SK-N-SH (cell line): ENCODE data around the gene GYS2. TPM values are rescaled to one million over a fixed set of nuclear protein-coding genes. Genes with fewer than 3 reads are reported as not detected.

Experiments used
- CTCF ChIA-PET: fragments of 300-600, 350-600 bp; formaldehyde crosslinking; extraction: SDS; loops from one replicate; lab custom pipeline; 2021; lab: Yijun Ruan, JAX
- POLR2A ChIA-PET: fragments of 350-600 bp; sonication (Branson Sonifier 250); formaldehyde crosslinking; extraction: SDS; loops from one replicate; lab custom pipeline; 2020; ENCODE audit warnings: antibody characterized with exemption, inconsistent platforms; lab: Yijun Ruan, JAX
- DNase-seq: peaks from one replicate; pipeline ENCODE4 v3.0.0; 2012
- H2AFZ ChIP-seq: fragments of 200-600 bp; sonication (generic); 2 replicates; pipeline ENCODE4 v1.8.1; 2016; ENCODE audit warnings: antibody characterized with exemption, mild to moderate bottlenecking, low read depth
- H3F3A ChIP-seq: fragments of 200-600 bp; sonication (generic); replicated peaks from 2 replicates; pipeline ENCODE3; 2016; ENCODE audit warnings: antibody characterized with exemption, mild to moderate bottlenecking; ENCODE audit not compliant: insufficient read depth
- H3K27ac ChIP-seq, 2 experiments: fragments of 200-500 bp in 1 of 2; fragments of 200-600 bp in 1 of 2; sonication (Bioruptor generic) in 1 of 2; sonication (generic), shearing (Covaris generic) in 1 of 2; 2 replicates each; pipeline versions ENCODE4 v1.5.1 to v1.6.1; 2014 to 2016; ENCODE audit warnings: low read depth in 2 of 2, inconsistent platforms in 1 of 2, low read length in 1 of 2, mild to moderate bottlenecking in 1 of 2, mixed read lengths in 1 of 2
- H3K27me3 ChIP-seq: fragments of 200-600 bp; sonication (generic), shearing (Covaris generic); 2 replicates; pipeline ENCODE4 v1.6.1; 2016; ENCODE audit warnings: mixed run types; ENCODE audit not compliant: insufficient read depth
- H3K36me3 ChIP-seq, 2 experiments: fragments of 200-500 bp in 1 of 2; fragments of 200-600 bp in 1 of 2; sonication (Bioruptor generic) in 1 of 2; sonication (generic) in 1 of 2; replicated peaks in 1 of 2; 2 replicates each; pipeline versions ENCODE3 to v1.5.1; 2014 to 2016; ENCODE audit warnings: low read length in 1 of 2, mild to moderate bottlenecking in 1 of 2; ENCODE audit not compliant: insufficient read depth in 2 of 2, control insufficient read depth in 1 of 2
- H3K4me1 ChIP-seq, 2 experiments: fragments of 200-500 bp in 1 of 2; fragments of 200-600 bp in 1 of 2; sonication (Bioruptor generic) in 1 of 2; sonication (generic), shearing (Covaris generic) in 1 of 2; 2 replicates each; pipeline versions ENCODE4 v1.5.1 to v1.6.1; 2014 to 2016; ENCODE audit warnings: low read depth in 1 of 2, low read length in 1 of 2, mixed run types in 1 of 2; ENCODE audit not compliant: insufficient read depth in 2 of 2, control insufficient read depth in 1 of 2
- H3K4me2 ChIP-seq: fragments of 200-600 bp; sonication (generic), shearing (Covaris generic); 2 replicates; pipeline ENCODE4 v1.6.1; 2017; ENCODE audit warnings: mixed run types
- H3K4me3 ChIP-seq, 2 experiments: fragments of 200-500 bp in 1 of 2; fragments of 200-600 bp in 1 of 2; sonication (Bioruptor generic) in 1 of 2; sonication (generic), shearing (Covaris generic) in 1 of 2; 2 replicates each; pipeline versions ENCODE4 v1.5.1 to v1.8.1; 2014 to 2016; ENCODE audit warnings: low read depth in 2 of 2, inconsistent platforms in 1 of 2, low read length in 1 of 2, mild to moderate bottlenecking in 1 of 2, mixed read lengths in 1 of 2, moderate library complexity in 1 of 2
- H3K79me2 ChIP-seq: fragments of 200-600 bp; sonication (generic); 2 replicates; pipeline ENCODE4 v1.8.1; 2017; ENCODE audit warnings: mild to moderate bottlenecking; ENCODE audit not compliant: insufficient read depth
- H3K9ac ChIP-seq: fragments of 200-600 bp; sonication (generic); 2 replicates; pipeline ENCODE4 v1.6.1; 2017; ENCODE audit warnings: mixed run types
- H3K9me2 ChIP-seq: fragments of 200-600 bp; sonication (generic); 2 replicates; pipeline ENCODE4 v1.6.1; 2017; ENCODE audit warnings: mixed run types
- H3K9me3 ChIP-seq: fragments of 200-600 bp; sonication (generic); 2 replicates; pipeline ENCODE4 v1.6.1; 2017; ENCODE audit warnings: mixed run types, mild to moderate bottlenecking, moderate library complexity
- H4K20me1 ChIP-seq: fragments of 200-600 bp; sonication (generic); 2 replicates; pipeline ENCODE4 v1.6.1; 2017; ENCODE audit warnings: mild to moderate bottlenecking, mixed run types; ENCODE audit not compliant: insufficient read depth
- CTCF ChIP-seq: fragments of 200-600 bp; sonication (generic); IDR thresholded peaks from 2 replicates; pipeline ENCODE4 v1.6.1; 2017; ENCODE audit warnings: antibody characterized with exemption, mild to moderate bottlenecking, moderate library complexity
- ELF1 ChIP-seq: IDR thresholded peaks from 2 replicates; pipeline ENCODE4 v1.4.0; 2012
- EZH2phosphoT487 ChIP-seq: fragments of 200-600 bp; sonication (generic); IDR thresholded peaks from 2 replicates; pipeline ENCODE4 v1.6.1; 2017; ENCODE audit warnings: low read depth, mixed run types, mild to moderate bottlenecking, antibody characterized with exemption, moderate library complexity, borderline replicate concordance
- FOXJ3 ChIP-seq: sonication (generic); formaldehyde crosslinking; IDR thresholded peaks from 2 replicates; pipeline ENCODE4 v1.5.1; 2020; ENCODE audit warnings: mild to moderate bottlenecking, missing genetic modification reagents
- GABPA ChIP-seq: IDR thresholded peaks from 2 replicates; pipeline ENCODE4 v1.4.0; 2012; ENCODE audit warnings: low read depth, mild to moderate bottlenecking
- JUND ChIP-seq: IDR thresholded peaks from 2 replicates; pipeline ENCODE4 v1.4.0; 2012
- MAX ChIP-seq: IDR thresholded peaks from 2 replicates; pipeline ENCODE4 v1.4.0; 2012; ENCODE audit warnings: low read depth
- MXI1 ChIP-seq: IDR thresholded peaks from 2 replicates; pipeline ENCODE4 v1.6.1; 2012; ENCODE audit warnings: mild to moderate bottlenecking, low read depth, low read length, improper control_type of control experiment
- NFIC ChIP-seq: IDR thresholded peaks from 2 replicates; pipeline ENCODE4 v1.4.0; 2012; ENCODE audit warnings: borderline replicate concordance
- NRF1 ChIP-seq: IDR thresholded peaks from 2 replicates; pipeline ENCODE4 v1.6.1; 2012; ENCODE audit warnings: low read depth, mild to moderate bottlenecking, low read length
- PBX3 ChIP-seq: IDR thresholded peaks from 2 replicates; pipeline ENCODE4; 2012
- POLR2AphosphoS5 ChIP-seq: IDR thresholded peaks from 2 replicates; pipeline ENCODE4 v1.6.1; 2012; ENCODE audit warnings: low read depth, low read length
- RAD21 ChIP-seq: IDR thresholded peaks from 2 replicates; pipeline ENCODE4 v1.6.1; 2012; ENCODE audit warnings: mild to moderate bottlenecking, low read length
- REST ChIP-seq: IDR thresholded peaks from 2 replicates; pipeline ENCODE4 v1.6.1; 2012; ENCODE audit warnings: mild to moderate bottlenecking, low read depth, low read length, moderate library complexity
- RXRA ChIP-seq: IDR thresholded peaks from 2 replicates; pipeline ENCODE4 v1.4.0; 2012; ENCODE audit warnings: low read depth, mild to moderate bottlenecking, borderline replicate concordance
- SMC3 ChIP-seq: IDR thresholded peaks from 2 replicates; pipeline ENCODE4 v1.6.1; 2012; ENCODE audit warnings: low read depth, low read length, improper control_type of control experiment
- TAF1 ChIP-seq: IDR thresholded peaks from 2 replicates; pipeline ENCODE4 v1.6.1; 2012; ENCODE audit warnings: low read depth, mild to moderate bottlenecking, low read length, moderate library complexity, borderline replicate concordance
- USF1 ChIP-seq: IDR thresholded peaks from 2 replicates; pipeline ENCODE4 v1.4.0; 2012; ENCODE audit warnings: low read depth, borderline replicate concordance
- YY1 ChIP-seq: IDR thresholded peaks from 2 replicates; pipeline ENCODE4 v1.4.0; 2012; ENCODE audit warnings: low read depth, mild to moderate bottlenecking
- WGBS: methylation state at CpG from one replicate; pipeline ENCODE4 v1.1.6; 2017; ENCODE audit warnings: low lambda C conversion rate; 5-methylcytosine and 5-hydroxymethylcytosine counted together
- polyA plus RNA-seq, 3 experiments: library from polyadenylated mRNA; depleted of rRNA; stranded (reverse); fragments of >200 nt; gene quantifications; 2 replicates each; pipeline ENCODE4 v1.2.3, GENCODE V29; 2012

The GYS2 gene
- polyA plus RNA-seq, 1 of the 3 experiments (the other 2 are of a cell fraction) = not detected

GRCh38 chr12:21599143-21599999 lies 5.3 kb downstream of the GYS2 start:
- H3K36me3 ChIP-seq = no peaks in the 10 kb centered on the region
- WGBS = 34% methylated on average over 3 of the region's 3 CpGs
- ChIA-PET CTCF (interaction anchor here (0.9 to 1.0 kb wide), 2 partner anchors 9 to 14 kb away, joined by 3 to 4 read pairs; no protein-coding TSS in a partner anchor), POLR2A (no interaction called here)
- no peak overlapping the region for H2AFZ ChIP-seq
- H3K4me1 ChIP-seq = no peaks in the 10 kb centered on the region
- no peak for DNase-seq
- no peaks in the 10 kb centered on the region for H3K9me3 ChIP-seq
- no peaks in the 10 kb centered on the region for H3K79me2 ChIP-seq
- no peaks in the 10 kb centered on the region for H3K9me2 ChIP-seq
- no peak overlapping the region for H3K9ac ChIP-seq
- no peak overlapping the region for H3K4me3 ChIP-seq
- H3K27ac ChIP-seq = no peak overlapping the region
- H3K27me3 ChIP-seq = no peaks in the 10 kb centered on the region
- TF ChIP-seq CTCF = no peak
- no peak for TF ChIP-seq GABPA
- TF ChIP-seq REST = no peak
- no peak for TF ChIP-seq TAF1
- TF ChIP-seq JUND = no peak
- no peak for TF ChIP-seq NFIC
- no peaks in the 10 kb centered on the region for H4K20me1 ChIP-seq
- no peaks in the 10 kb centered on the region for H3F3A ChIP-seq
- no peak overlapping the region for H3K4me2 ChIP-seq

GRCh38 chr12:21598651-21599050 lies 6.0 kb downstream of the GYS2 start:
- H3K27me3 ChIP-seq = no peaks in the 10 kb centered on the region
- H3K9me2 ChIP-seq = no peaks in the 10 kb centered on the region
- no peaks in the 10 kb centered on the region for H3F3A ChIP-seq
- DNase-seq = no peak
- 13% methylated on average over 4 of the region's 4 CpGs for WGBS
- H3K9ac ChIP-seq = no peak overlapping the region
- no peak overlapping the region for H2AFZ ChIP-seq
- H3K4me1 ChIP-seq = no peaks in the 10 kb centered on the region
- H4K20me1 ChIP-seq = no peaks in the 10 kb centered on the region
- POLR2A ChIA-PET = no interaction called here
- H3K79me2 ChIP-seq = no peaks in the 10 kb centered on the region
- no peak overlapping the region for H3K27ac ChIP-seq
- CTCF ChIA-PET = no interaction called here
- no peaks in the 10 kb centered on the region for H3K9me3 ChIP-seq
- no peak overlapping the region for H3K4me3 ChIP-seq
- H3K4me2 ChIP-seq = no peak overlapping the region
- H3K36me3 ChIP-seq = no peaks in the 10 kb centered on the region
- no peak for TF ChIP-seq SMC3
- TF ChIP-seq POLR2AphosphoS5 = no peak
- TF ChIP-seq TAF1 = no peak
- no peak for TF ChIP-seq RAD21
- no peak for TF ChIP-seq MXI1
- TF ChIP-seq FOXJ3 (CRISPR knock-in tag) = no peak
- TF ChIP-seq USF1 = no peak
- TF ChIP-seq MAX = no peak
- TF ChIP-seq PBX3 = no peak
- TF ChIP-seq NRF1 = no peak
- TF ChIP-seq NFIC = no peak
- TF ChIP-seq YY1 = no peak
- TF ChIP-seq RXRA = no peak
- no peak for TF ChIP-seq ELF1
- TF ChIP-seq EZH2phosphoT487 = no peak
